Activated T-helper 17 cell treated with anti-CD3 and anti-CD28 coated beads, Interleukin-2, amount 50 U/mL, for 72 hours (primary cell): ENCODE results near the gene ZNF792. TPM values are rescaled to one million over a fixed set of nuclear protein-coding genes. Genes with fewer than 3 reads are reported as not detected.
A peak's percentile ranks its signal among the peaks of the same experiment; 100 is the strongest.
"Not testable (repeated sequence)": the region's sequence is repeated elsewhere in the genome, so short reads cannot be mapped to it uniquely, and the experiment has no call there.

ENCODE experiments used
- ATAC-seq: fragments of 150-1000 bp; cut with Tn5 transposase; replicated peaks from 2 replicates; pipeline ENCODE4 v1.10.0; 2021; ENCODE audit warnings: mild to moderate bottlenecking, moderate library complexity
- H3K27ac Mint-ChIP-seq: one replicate; pipeline ENCODE4 v1.8.0; 2022; ENCODE audit warnings: mixed read lengths
- H3K27me3 Mint-ChIP-seq: one replicate; pipeline ENCODE4 v1.8.0; 2022; ENCODE audit warnings: mixed read lengths
- H3K36me3 Mint-ChIP-seq: one replicate; pipeline ENCODE4 v1.8.0; 2022; ENCODE audit warnings: low read depth, mild to moderate bottlenecking, mixed read lengths
- H3K4me1 Mint-ChIP-seq: one replicate; pipeline ENCODE4 v1.8.0; 2022; ENCODE audit warnings: mixed read lengths
- H3K4me3 Mint-ChIP-seq: one replicate; pipeline ENCODE4 v1.8.0; 2022; ENCODE audit warnings: mild to moderate bottlenecking, mixed read lengths
- H3K9me3 Mint-ChIP-seq: one replicate; pipeline ENCODE4 v1.8.0; 2022; ENCODE audit warnings: mixed read lengths
- total RNA-seq, 2 donors: library from RNA; stranded (reverse); gene quantifications; one replicate each; pipeline ENCODE4 v1.2.3, GENCODE V29; 2022

Gene ZNF792
- total RNA-seq, 2 donors from 2014 or later: 7.6 to 7.9 TPM

DNA sequence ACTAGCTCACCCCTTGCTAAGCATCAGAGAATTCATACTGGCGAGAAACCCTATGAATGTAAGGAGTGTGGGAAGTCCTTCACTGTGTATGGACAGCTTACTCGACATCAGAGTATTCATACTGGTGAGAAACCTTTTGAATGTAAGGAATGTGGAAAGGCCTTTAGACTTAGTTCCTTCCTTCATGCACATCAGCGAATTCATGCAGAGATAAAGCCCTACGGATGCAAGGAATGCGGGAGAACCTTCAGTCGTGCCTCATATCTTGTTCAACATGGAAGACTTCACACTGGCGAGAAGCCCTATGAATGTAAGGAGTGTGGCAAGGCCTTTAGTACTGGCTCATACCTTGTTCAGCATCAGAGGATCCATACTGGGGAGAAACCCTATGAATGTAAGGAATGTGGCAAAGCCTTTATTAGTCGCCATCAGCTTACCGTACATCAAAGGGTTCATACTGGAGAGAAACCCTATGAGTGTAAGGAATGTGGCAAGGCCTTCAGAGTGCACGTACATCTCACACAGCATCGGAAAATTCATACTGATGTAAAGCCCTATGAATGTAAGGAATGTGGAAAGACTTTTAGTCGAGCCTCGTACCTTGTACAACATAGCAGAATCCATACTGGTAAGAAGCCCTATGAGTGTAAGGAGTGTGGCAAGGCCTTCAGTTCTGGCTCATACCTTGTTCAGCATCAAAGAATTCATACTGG is 20.0 kb downstream of the ZNF792 start:
- Mint-ChIP-seq H3K4me3 (no peak overlapping the region), H3K27ac (no peak overlapping the region), H3K9me3 (peaks cover 35% of the 10 kb centered on the region), H3K36me3 (peaks cover 29% of the 10 kb centered on the region), H3K27me3 (no peaks in the 10 kb centered on the region), H3K4me1 (no peaks in the 10 kb centered on the region)
- ATAC-seq: no peak

DNA sequence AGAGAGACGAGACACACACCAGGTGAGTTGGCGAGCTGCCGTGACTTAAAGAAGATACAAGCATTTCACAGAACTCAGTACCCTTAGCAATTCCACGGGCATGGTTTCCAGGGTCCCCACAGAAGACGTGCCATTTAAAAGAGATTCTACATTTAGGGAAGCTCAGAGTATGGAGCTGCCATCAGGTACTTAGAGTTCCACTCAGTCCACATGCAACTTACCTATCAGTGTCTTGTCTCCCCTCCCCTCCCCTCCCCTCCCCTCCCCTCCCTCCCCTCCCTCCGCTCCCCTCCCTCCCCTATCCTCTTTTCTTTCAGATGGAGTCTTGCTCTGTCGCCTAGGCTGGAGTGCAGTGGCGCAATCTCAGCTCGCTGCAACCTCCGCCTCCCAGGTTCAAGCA is 25.1 kb downstream of the ZNF792 start:
- H3K27me3 Mint-ChIP-seq: no peaks in the 10 kb centered on the region
- H3K36me3 Mint-ChIP-seq: peaks cover 54% of the 10 kb centered on the region
- peaks cover 29% of the 10 kb centered on the region for H3K9me3 Mint-ChIP-seq
- ATAC-seq: no peak
- no peak overlapping the region for H3K4me3 Mint-ChIP-seq
- no peak overlapping the region for H3K27ac Mint-ChIP-seq
- peaks cover 5% of the 10 kb centered on the region for H3K4me1 Mint-ChIP-seq

DNA sequence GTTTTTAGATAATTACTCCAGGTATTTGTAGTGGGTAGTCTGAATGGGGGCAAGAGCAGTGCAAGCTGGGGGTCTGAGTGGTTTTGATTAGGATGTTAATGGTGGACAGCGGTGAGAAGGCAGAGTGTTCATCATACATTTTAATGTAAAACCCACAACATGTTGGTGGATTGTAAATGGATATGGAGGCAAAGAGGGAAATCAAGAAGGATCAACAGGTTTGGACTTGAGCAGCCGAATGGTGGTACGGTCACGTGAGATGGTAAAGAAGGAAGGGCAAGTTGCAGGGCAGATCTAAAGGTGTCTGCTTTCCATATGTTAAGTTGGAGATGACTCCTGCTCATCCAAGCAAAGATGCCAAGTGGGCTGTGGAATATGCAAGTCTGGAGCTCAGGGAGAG is 27.8 kb downstream of the ZNF792 start:
- Mint-ChIP-seq H3K27ac (no peak overlapping the region), H3K4me1 (peaks cover 5% of the 10 kb centered on the region), H3K4me3 (no peak overlapping the region), H3K27me3 (no peaks in the 10 kb centered on the region), H3K36me3 (peaks cover 62% of the 10 kb centered on the region), H3K9me3 (peaks cover 15% of the 10 kb centered on the region)
- no peak for ATAC-seq

DNA sequence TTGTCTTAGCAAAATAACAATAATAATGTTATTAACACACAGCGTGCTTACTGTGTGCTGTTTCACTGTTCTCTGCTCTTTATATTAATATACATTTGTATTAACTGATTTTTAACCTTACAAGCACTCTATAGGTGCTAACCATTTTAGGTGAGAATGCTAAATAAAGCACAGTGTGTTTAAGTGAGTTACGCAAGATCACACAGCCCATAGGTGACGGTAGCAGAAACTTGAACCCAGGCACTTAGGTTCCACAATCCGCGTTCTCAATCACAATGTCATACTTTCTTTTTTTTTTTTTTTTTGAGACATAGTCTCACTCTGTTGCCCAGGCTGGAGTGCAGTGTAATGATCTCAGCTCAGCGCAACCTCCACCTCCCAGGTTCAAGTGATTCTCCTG is 31.5 kb downstream of the ZNF792 start:
- Mint-ChIP-seq H3K9me3 (peaks cover 10% of the 10 kb centered on the region), H3K4me3 (no peak overlapping the region), H3K27ac (no peak overlapping the region), H3K36me3 (peaks cover 54% of the 10 kb centered on the region), H3K27me3 (no peaks in the 10 kb centered on the region), H3K4me1 (peaks cover 7% of the 10 kb centered on the region)
- no peak for ATAC-seq

DNA sequence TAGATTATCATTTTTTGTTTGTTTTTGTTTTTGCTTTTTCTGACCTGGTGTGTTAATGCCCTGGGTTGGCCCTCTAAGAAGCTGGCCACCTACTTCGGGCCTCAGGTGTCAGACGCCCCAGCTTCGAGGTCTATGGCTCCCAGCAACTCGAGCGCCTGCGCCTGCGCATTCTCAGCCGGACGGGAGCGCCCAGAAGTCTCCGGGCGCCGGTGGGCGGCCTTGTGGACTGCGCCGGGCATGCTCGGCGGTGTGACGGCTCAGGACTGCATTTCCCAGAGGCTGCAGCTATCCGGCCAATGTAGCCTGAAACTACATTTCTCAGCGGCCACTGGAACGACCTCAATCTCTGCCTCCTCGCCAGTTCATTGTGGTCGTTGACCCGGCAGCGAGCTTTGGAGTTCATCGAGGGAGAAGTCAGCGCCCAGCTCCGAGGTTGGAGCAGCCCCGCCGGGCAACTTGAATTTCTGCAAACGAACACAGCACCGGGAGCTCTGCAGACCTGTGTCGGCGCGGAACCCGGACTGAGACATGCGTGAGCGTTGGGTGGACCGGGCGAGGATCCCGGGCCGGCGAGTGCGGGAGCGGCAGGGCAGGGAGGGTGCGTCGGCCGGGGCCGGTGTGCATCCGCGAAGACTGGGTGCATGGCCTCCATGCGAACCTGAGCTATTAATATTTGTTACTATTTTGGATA is 37.2 kb downstream of the ZNF792 start, which contains the start of gene ZNF30:
Gene ZNF30 (plus strand): TSS at position 219 of the 691 bp plus-strand sequence. CDS start 3,045 bp downstream, outside the sequence.
- Mint-ChIP-seq H3K36me3 (peaks cover 9% of the 10 kb centered on the region), H3K27me3 (peaks cover 3% of the 10 kb centered on the region), H3K27ac (peak within 1 kb of the TSS; percentile 80), H3K4me1 (peaks cover 5% of the 10 kb centered on the region), H3K4me3 (peak within 1 kb of the TSS; percentile 93), H3K9me3 (no peaks in the 10 kb centered on the region)
- ATAC-seq: peak; percentile 100

DNA sequence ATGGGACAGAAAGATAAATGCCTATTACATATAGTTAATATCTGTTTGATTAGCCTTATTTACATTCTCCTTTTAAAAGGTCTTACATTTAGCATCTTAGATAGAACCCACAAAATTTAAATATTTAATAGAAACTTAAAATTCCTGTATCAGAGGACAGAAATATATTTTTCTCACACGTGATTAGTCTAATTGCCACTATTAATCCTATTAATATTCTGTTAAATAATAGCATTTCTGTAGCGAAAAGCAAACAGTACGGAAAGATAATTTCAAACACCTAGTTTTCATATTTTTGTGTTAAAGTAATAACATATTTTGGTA is 37.7 kb downstream of the ZNF792 start:
- H3K36me3 Mint-ChIP-seq: peaks cover 4% of the 10 kb centered on the region
- H3K4me1 Mint-ChIP-seq: peaks cover 5% of the 10 kb centered on the region
- H3K27ac Mint-ChIP-seq: no peak overlapping the region
- no peak for ATAC-seq
- peak overlapping the region; percentile 93 for H3K4me3 Mint-ChIP-seq
- H3K27me3 Mint-ChIP-seq: peaks cover 3% of the 10 kb centered on the region
- no peaks in the 10 kb centered on the region for H3K9me3 Mint-ChIP-seq

DNA sequence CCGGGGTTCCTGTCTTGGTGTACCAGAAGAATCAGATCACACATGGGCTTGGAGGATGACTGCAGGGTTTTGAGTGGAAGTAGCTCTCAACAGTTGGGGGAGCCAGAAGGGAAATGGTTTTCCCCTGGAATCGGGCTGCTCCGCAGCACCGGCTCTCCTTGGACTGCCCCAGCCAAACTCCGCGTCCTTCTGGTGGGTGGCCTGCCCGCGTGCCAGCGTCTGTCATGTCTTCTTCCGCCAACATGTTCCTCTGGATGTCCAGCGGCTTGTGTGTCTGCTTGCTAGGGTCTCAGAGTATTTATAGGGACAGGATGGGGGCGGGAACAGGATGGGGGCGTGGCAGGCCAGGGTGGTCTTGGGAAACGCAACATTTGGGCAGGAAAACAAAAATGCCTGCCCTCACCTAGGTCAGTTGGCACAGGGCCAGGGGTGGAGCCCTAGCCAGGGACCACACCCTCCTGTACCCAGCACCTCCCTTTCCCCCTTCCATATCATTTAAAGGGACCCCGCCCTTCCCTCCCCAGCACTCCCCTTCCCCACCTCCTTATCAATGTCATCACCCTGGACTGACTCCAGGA is 38.7 kb downstream of the ZNF792 start:
- Mint-ChIP-seq H3K4me3 (no peak overlapping the region), H3K36me3 (no peaks in the 10 kb centered on the region), H3K27ac (no peak overlapping the region), H3K27me3 (peaks cover 3% of the 10 kb centered on the region), H3K4me1 (peaks cover 5% of the 10 kb centered on the region), H3K9me3 (no peaks in the 10 kb centered on the region)
- ATAC-seq: no peak

DNA sequence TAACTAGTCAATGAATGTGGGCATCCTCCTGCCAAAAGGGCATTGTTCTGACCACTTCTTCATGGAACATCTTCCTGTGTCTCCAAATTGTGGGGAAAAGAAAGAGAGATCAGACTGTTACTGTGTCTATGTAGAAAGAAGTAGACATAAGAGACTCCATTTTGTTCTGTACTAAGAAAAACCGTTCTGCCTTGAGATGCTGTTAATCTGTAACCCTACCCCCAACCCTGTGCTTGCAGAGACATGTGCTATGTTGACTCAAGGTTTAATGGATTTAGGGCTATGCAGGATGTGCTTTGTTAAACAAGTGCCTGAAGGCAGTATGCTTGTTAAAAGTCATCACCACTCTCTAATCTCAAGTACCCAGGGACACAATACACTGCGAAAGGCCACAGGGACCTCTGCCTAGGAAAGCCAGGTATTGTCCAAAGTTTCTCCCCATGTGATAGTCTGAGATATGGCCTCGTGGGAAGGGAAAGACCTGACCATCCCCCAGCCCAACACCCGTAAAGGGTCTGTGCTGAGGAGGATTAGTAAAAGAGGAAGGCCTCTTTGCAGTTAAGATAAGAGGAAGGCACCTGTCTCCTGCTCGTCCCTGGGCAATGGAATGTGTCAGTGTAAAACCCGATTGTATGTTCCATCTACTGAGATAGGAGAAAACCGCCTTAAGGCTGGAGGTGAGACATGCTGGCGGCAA is 43.8 kb downstream of the ZNF792 start:
- H3K27me3 Mint-ChIP-seq, H3K36me3 Mint-ChIP-seq, ATAC-seq, H3K4me3 Mint-ChIP-seq, H3K4me1 Mint-ChIP-seq, H3K27ac Mint-ChIP-seq: not testable (repeated sequence)
- peaks cover 20% of the 10 kb centered on the region for H3K9me3 Mint-ChIP-seq

DNA sequence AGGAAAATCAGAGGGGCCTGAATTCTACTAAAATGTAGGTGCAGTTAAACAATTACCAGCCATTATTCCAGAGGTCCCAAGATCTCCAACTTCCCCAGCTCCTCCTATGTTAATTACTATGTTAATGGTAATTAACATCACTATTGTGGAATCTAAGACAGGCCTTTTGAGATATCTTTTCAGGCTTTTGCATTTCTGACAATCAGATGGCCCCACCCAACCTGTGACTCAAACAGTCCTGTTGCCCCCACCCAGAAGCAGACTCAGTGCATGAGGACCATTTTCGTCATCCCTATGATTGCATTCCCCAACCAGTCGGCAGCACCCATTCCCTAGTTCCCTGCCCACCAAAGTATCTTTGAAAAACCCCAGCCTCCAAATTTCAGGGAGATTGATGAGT is 45.8 kb downstream of the ZNF792 start:
- Mint-ChIP-seq H3K27me3 (peaks cover 2% of the 10 kb centered on the region), H3K36me3 (no peaks in the 10 kb centered on the region), H3K9me3 (peaks cover 20% of the 10 kb centered on the region), H3K4me1 (no peaks in the 10 kb centered on the region), H3K27ac (no peak overlapping the region), H3K4me3 (no peak overlapping the region)
- ATAC-seq: no peak

DNA sequence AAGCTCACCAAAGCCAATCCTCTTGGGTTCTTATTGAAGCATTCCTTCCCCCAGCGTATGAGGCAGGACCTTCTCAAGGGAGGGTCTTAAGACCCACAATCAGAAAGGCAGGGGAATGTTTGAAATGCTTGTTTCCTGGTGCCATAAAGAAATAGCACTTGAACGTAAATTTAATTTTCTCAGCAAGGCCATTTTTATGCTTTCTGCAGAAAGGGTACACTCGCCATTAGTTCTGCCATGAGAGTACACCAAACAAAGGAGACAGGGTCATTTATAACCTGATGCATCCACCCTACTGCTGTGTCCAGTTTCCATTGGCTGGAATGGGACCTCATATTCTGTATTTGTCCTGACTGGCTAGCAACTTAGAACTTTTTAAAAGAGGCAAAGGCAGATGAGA is 46.9 kb downstream of the ZNF792 start:
- not testable (repeated sequence) for ATAC-seq, H3K27ac Mint-ChIP-seq, H3K27me3 Mint-ChIP-seq, H3K36me3 Mint-ChIP-seq, H3K4me3 Mint-ChIP-seq, H3K4me1 Mint-ChIP-seq
- H3K9me3 Mint-ChIP-seq: peaks cover 20% of the 10 kb centered on the region

DNA sequence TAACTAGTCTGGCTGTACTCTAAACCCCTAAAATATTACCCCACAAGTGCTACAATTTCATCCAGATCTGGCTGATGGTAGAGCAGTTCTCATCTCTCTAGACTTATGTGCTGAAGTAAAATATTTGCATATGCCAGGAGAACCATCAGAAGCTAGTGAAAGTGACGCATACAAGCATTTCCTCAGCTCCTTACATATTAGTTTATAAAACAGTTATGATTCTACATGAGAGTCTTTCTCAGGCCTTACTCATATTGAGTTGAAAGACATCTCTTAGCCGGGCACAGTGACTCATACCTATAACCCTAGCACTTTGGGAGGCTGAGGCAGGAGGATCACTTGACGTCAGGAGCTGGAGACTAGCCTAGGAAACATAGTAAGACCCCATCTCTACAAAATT is 53.3 kb downstream of the ZNF792 start:
- peaks cover 7% of the 10 kb centered on the region for H3K4me1 Mint-ChIP-seq
- ATAC-seq: peak; percentile 21
- peaks cover 20% of the 10 kb centered on the region for H3K27me3 Mint-ChIP-seq
- H3K27ac Mint-ChIP-seq: no peak overlapping the region
- no peaks in the 10 kb centered on the region for H3K36me3 Mint-ChIP-seq
- H3K9me3 Mint-ChIP-seq: no peaks in the 10 kb centered on the region
- no peak overlapping the region for H3K4me3 Mint-ChIP-seq

Other genes with a start within 250 kb of the ZNF792 start
- 1 to 10 TPM; 2.4 to 2.6 TPM for gene ZNF181, start 230.0 kb downstream of the ZNF792 start, total RNA-seq
- gene ZNF599, start 191.0 kb downstream of the ZNF792 start, total RNA-seq: 1 to 10 TPM; 3.1 to 3.4 TPM
- gene ZNF30, start 37.3 kb downstream of the ZNF792 start, total RNA-seq: 1 to 10 TPM; 2.7 to 3.3 TPM
- 100 to 1,000 TPM; 123 to 183 TPM for gene GRAMD1A, start 36.1 kb upstream of the ZNF792 start, total RNA-seq
- 1 to 10 TPM in 1 of 2 donors, under 1 TPM in 1; 0.97 to 3.1 TPM for gene SCN1B, start 66.2 kb upstream of the ZNF792 start, total RNA-seq
- under 1 TPM in 1 of 2 donors, not detected in 1; 0.48 TPM for gene HPN, start 77.5 kb upstream of the ZNF792 start, total RNA-seq
- gene FXYD3, start 151.6 kb upstream of the ZNF792 start, total RNA-seq: not detected
- 1 to 10 TPM in 1 of 2 donors, not detected in 1; 1.9 TPM for gene LGI4, start 170.8 kb upstream of the ZNF792 start, total RNA-seq
- under 1 TPM; 0.54 to 0.93 TPM for gene FXYD1, start 174.6 kb upstream of the ZNF792 start, total RNA-seq
- 1 to 10 TPM in 1 of 2 donors, under 1 TPM in 1; 0.40 to 1.4 TPM for gene FXYD7, start 179.0 kb upstream of the ZNF792 start, total RNA-seq
- 100 to 1,000 TPM; 214 to 257 TPM for gene FXYD5, start 190.5 kb upstream of the ZNF792 start, total RNA-seq